Activated naive CD4-positive, alpha-beta T cell treated with anti-CD3 and anti-CD28 coated beads for 36 hours (primary cell): ENCODE data around the gene SERPINI1. TPM values are rescaled to one million over a fixed set of nuclear protein-coding genes. Genes with fewer than 3 reads are reported as not detected.

Source experiments
- CTCF ChIA-PET: fragments of 350-600 bp; sonication (Branson Sonifier 250); formaldehyde crosslinking; loops from one replicate; lab custom pipeline; 2021; ENCODE audit warnings: antibody characterized with exemption; lab: Charles Lee
- DNase-seq: peaks from one replicate; pipeline ENCODE4 v3.0.0-alpha.2; 2020
- H3K27ac Mint-ChIP-seq: one replicate; pipeline ENCODE4 v1.8.0; 2021; ENCODE audit warnings: mild to moderate bottlenecking, mixed read lengths
- H3K27me3 Mint-ChIP-seq: one replicate; pipeline ENCODE4 v1.8.0; 2021; ENCODE audit warnings: low read depth, mixed read lengths
- H3K36me3 Mint-ChIP-seq: one replicate; pipeline ENCODE4 v1.8.0; 2021; ENCODE audit warnings: low read depth, mixed read lengths
- H3K4me1 Mint-ChIP-seq: one replicate; pipeline ENCODE4 v1.8.0; 2021; ENCODE audit warnings: low read depth, mixed read lengths
- H3K4me3 Mint-ChIP-seq: one replicate; pipeline ENCODE4 v1.8.0; 2021; ENCODE audit warnings: mild to moderate bottlenecking, moderate library complexity, mixed read lengths
- H3K9me3 Mint-ChIP-seq: one replicate; pipeline ENCODE4 v1.8.0; 2021; ENCODE audit warnings: mixed read lengths
- intact Hi-C: fragments of 100-400 bp; cut with micrococcal nuclease; formaldehyde crosslinking; loops from one replicate; pipeline ENCODE4 v1.15.1; 2023
- total RNA-seq, 2 experiments: library from RNA; stranded (reverse); gene quantifications; one replicate each; pipeline ENCODE4 v1.2.3, GENCODE V29; 2021

SERPINI1 gene
- total RNA-seq, 2 experiments from 2014 or later = 0.76 to 0.99 TPM

DNA sequence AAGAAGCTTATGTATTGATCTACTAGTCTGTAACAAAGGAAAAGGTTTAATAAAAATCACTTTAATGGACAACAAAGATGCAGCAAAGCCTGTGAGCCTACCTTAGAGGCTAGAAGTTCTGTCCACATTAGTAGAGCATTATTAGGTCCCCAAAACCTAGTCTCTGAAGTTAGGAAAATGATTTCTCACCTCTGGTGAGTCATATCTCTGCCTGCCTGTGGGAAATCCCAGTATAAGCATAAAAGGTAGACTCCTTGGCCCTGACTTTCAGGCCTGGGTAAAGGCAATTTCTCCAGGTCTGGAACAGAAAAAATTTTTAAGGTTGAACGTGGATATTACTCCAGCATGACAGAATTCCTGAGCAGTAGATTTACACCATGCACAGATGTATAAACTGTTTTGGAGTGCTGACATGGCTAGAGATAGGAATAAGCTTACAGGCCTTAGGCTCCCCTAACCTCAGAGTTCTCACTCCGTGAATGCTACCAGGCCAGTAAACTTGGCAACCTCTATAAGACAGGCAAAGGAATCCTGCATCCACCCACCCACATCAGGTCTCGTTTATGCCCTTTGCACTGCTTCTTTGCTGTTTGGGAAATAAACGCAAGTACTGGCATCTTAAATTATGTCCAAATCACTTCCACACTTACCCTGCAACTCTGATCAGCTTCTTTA lies 104.1 kb downstream of the SERPINI1 start:
- Mint-ChIP-seq H3K4me1 (peaks cover 14% of the 10 kb centered on the region), H3K36me3 (no peaks in the 10 kb centered on the region), H3K27ac (no peak overlapping the region), H3K27me3 (peaks cover 4% of the 10 kb centered on the region), H3K9me3 (no peaks in the 10 kb centered on the region), H3K4me3 (no peak overlapping the region)
- intact Hi-C loops = loop anchor here (1.0 to 5.0 kb wide), 3 partner anchors 43 to 328 kb away; no protein-coding TSS in a partner anchor
- no peak for DNase-seq
- CTCF ChIA-PET = no interaction called here

DNA sequence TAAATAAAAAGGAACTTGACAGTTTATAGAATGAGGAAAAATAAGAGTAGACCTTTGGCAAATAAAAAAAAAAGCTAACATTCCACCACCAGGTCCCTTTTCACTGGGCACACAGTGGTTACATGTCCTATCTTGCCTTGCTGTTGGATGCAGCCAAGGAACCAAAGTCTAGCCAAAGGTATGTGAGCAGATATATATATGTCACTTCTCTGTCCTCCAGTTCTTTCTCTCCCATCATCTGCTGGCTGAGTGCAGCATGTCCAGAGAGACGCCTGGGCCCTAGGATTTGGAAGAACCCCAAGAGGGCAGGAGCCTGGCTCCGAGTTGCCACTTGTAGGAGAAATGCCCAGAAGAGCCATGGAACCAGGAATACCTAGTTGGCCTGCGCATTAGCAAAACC lies 104.7 kb downstream of the SERPINI1 start:
- CTCF ChIA-PET = interaction anchor here (1.4 kb wide), 1 partner anchor 201 kb away, joined by 3 read pairs; no protein-coding TSS in a partner anchor
- intact Hi-C loops = no loop called here
- peaks cover 14% of the 10 kb centered on the region for H3K4me1 Mint-ChIP-seq
- no peak for DNase-seq
- no peaks in the 10 kb centered on the region for H3K36me3 Mint-ChIP-seq
- peaks cover 4% of the 10 kb centered on the region for H3K27me3 Mint-ChIP-seq
- no peak overlapping the region for H3K27ac Mint-ChIP-seq
- H3K9me3 Mint-ChIP-seq = no peaks in the 10 kb centered on the region
- H3K4me3 Mint-ChIP-seq = no peak overlapping the region

DNA sequence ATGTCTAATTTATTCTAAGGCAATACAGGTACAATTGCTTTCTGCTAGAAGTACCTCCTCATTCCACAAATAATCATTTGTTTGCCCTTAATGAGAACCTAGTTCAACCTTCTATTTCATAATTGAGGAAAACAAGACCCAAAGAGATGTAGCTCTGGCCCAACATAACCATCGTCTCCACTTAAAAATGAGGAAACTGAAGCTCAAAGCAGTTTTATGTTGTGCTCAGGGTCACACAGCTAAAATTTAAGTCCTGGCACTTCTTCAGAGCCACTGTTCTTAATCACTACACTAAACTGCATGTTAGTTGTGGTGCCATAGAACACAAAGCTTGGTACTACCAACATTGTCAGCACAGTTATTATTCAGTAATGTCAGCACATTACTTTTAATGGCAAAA lies 108.0 kb downstream of the SERPINI1 start:
- H3K36me3 Mint-ChIP-seq = no peaks in the 10 kb centered on the region
- intact Hi-C loops = no loop called here
- no peak overlapping the region for H3K4me3 Mint-ChIP-seq
- CTCF ChIA-PET = interaction anchor here (0.6 kb wide), 1 partner anchor 92 kb away, joined by 3 read pairs; no protein-coding TSS in a partner anchor
- DNase-seq = no peak
- H3K4me1 Mint-ChIP-seq = peaks cover 14% of the 10 kb centered on the region
- H3K27me3 Mint-ChIP-seq = peaks cover under 1% of the 10 kb centered on the region
- H3K27ac Mint-ChIP-seq = no peak overlapping the region
- H3K9me3 Mint-ChIP-seq = no peaks in the 10 kb centered on the region

DNA sequence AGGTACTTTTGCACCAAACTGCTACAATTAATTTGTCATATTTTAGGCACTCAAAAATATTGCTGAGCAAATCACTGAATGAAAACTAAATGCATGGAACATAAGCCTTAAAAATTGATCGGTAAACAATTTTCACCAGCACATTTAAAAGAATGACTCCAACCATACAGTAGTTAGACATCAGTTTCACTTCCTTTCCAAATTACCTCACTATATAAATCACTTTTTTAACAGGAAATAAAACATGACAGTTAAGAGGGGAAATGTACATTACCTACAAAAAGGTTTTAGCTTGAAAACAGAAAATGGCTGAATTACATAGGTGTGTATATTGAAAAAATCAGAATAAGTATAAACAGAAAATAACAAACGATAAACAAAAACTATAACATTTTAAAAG lies 108.4 kb downstream of the SERPINI1 start:
- Mint-ChIP-seq H3K27ac (no peak overlapping the region), H3K9me3 (no peaks in the 10 kb centered on the region), H3K4me1 (peaks cover 14% of the 10 kb centered on the region), H3K27me3 (peaks cover 3% of the 10 kb centered on the region), H3K4me3 (no peak overlapping the region), H3K36me3 (no peaks in the 10 kb centered on the region)
- CTCF ChIA-PET = interaction anchor here (0.6 kb wide), 1 partner anchor 92 kb away, joined by 3 read pairs; no protein-coding TSS in a partner anchor
- DNase-seq = no peak
- intact Hi-C loops = loop anchor here (2.0 kb wide), 1 partner anchor 109 kb away; the partner anchor contains the start of genes PDCD10 and SERPINI1

DNA sequence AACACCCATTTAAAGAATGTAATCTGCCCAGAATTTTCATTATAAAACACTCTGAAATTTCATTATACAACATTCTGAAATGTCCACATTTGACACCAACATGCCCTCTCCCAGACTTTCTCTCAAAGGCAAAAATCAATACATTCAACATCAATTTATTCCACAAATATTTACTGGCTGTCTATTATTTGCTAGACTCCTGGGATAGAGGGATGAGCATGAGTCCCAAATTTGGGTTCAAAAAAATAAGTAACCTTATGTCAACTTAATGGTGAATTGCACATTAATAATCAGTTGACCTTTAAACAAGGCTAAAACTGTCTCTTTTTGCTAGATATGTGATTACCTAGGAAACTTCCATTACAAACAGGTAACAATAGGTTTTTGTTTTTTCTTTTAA lies 109.0 kb downstream of the SERPINI1 start:
- Mint-ChIP-seq H3K4me1 (peaks cover 9% of the 10 kb centered on the region), H3K27me3 (peaks cover 3% of the 10 kb centered on the region), H3K27ac (no peak overlapping the region), H3K9me3 (no peaks in the 10 kb centered on the region), H3K4me3 (no peak overlapping the region), H3K36me3 (no peaks in the 10 kb centered on the region)
- DNase-seq = no peak
- intact Hi-C loops = loop anchor here (2.0 kb wide), 1 partner anchor 110 kb away; the partner anchor contains the start of genes PDCD10 and SERPINI1
- CTCF ChIA-PET = interaction anchor here (0.7 kb wide), 1 partner anchor 11 kb away, joined by 3 read pairs; no protein-coding TSS in a partner anchor

DNA sequence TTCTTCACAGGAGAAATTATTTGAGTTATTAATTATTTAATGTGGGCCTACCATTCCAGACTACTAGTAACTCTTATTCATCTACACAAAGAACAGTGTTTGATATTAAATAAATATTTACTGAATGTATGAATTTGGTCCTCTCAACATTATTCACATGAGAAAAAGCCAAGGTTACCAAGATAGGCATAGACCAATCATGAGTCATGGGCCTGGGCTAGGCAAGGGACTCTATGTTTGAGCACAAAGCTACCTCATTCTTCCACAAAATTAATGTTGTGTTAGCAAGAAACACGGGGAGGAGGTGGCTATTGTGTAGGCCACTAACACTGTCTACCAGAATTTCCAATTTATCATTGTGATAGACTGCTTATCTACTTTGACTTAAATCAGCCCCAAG lies 115.7 kb downstream of the SERPINI1 start:
- Mint-ChIP-seq H3K9me3 (no peaks in the 10 kb centered on the region), H3K36me3 (no peaks in the 10 kb centered on the region), H3K4me3 (no peak overlapping the region), H3K4me1 (no peaks in the 10 kb centered on the region), H3K27ac (no peak overlapping the region), H3K27me3 (peaks cover 3% of the 10 kb centered on the region)
- no peak for DNase-seq
- CTCF ChIA-PET = interaction anchor here (0.5 to 0.8 kb wide), 3 partner anchors 8 to 471 kb away, joined by 3 to 4 read pairs (median 3); partner anchors contain the start of gene ZBBX
- intact Hi-C loops = no loop called here

DNA sequence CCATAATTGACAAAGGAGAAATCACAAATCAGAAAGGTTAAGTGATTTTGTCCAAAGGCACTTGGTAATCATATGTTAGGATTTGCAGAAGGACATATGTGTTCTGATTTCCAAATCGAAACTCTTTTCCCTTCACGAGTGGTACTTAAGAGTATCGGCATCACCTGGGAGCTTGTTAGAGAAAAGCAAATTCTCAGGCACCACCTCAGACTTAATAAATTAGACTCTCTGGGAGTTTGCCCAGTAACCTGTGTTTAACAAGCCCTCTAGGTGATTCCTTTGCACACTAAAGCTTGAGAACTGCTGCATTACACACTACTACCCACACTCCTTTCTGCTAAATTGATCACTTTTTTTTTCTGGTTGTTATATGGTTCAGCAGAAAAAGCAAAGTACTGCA lies 116.2 kb downstream of the SERPINI1 start:
- H3K4me3 Mint-ChIP-seq = no peak overlapping the region
- H3K4me1 Mint-ChIP-seq = no peaks in the 10 kb centered on the region
- no peak for DNase-seq
- CTCF ChIA-PET = no interaction called here
- no peaks in the 10 kb centered on the region for H3K36me3 Mint-ChIP-seq
- H3K27me3 Mint-ChIP-seq = peaks cover 3% of the 10 kb centered on the region
- intact Hi-C loops = no loop called here
- H3K9me3 Mint-ChIP-seq = no peaks in the 10 kb centered on the region
- no peak overlapping the region for H3K27ac Mint-ChIP-seq

DNA sequence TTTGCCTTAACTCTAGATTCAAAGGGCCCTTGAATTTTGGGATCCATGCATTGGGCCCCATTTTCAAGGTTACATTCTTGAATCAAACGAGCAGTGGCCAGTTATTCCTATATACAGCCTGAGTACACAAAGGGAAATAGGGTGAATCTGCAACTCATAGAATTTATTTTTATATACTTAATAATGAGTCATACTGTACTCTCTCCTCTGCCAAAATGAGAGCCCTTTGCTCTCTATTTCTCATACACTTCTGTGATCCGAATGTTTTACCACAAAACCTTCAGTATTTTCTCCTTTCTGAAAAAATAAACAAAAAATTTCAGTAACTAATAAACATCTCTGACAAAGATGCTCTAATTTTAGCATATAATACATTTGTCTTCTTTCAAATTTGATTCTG lies 116.7 kb downstream of the SERPINI1 start:
- Mint-ChIP-seq H3K36me3 (no peaks in the 10 kb centered on the region), H3K27ac (no peak overlapping the region), H3K27me3 (peaks cover 3% of the 10 kb centered on the region), H3K9me3 (no peaks in the 10 kb centered on the region), H3K4me1 (no peaks in the 10 kb centered on the region), H3K4me3 (no peak overlapping the region)
- no peak for DNase-seq
- CTCF ChIA-PET = no interaction called here
- intact Hi-C loops = no loop called here

DNA sequence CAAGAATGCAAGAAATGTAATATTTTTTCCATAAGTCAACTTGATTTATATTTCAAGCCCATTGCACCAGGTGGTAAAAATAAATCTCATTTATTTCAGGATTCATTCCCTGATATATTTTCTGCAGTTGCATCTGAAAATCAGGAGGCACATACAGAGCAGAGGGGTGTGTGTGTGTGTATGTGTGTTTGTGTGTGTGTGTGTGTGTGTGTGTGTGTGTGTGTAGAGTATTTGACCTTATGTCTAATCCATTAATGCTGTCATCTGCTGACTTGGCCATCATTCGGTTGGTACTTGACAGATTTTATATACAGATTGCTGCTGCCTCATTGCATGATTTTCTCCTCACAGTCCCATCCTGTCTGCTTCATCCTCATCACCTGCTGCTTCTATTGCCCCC lies 118.5 kb downstream of the SERPINI1 start:
- Mint-ChIP-seq H3K4me3 (no peak overlapping the region), H3K27me3 (no peaks in the 10 kb centered on the region), H3K4me1 (no peaks in the 10 kb centered on the region), H3K36me3 (no peaks in the 10 kb centered on the region), H3K27ac (no peak overlapping the region), H3K9me3 (no peaks in the 10 kb centered on the region)
- CTCF ChIA-PET = no interaction called here
- intact Hi-C loops = no loop called here
- DNase-seq = no peak

DNA sequence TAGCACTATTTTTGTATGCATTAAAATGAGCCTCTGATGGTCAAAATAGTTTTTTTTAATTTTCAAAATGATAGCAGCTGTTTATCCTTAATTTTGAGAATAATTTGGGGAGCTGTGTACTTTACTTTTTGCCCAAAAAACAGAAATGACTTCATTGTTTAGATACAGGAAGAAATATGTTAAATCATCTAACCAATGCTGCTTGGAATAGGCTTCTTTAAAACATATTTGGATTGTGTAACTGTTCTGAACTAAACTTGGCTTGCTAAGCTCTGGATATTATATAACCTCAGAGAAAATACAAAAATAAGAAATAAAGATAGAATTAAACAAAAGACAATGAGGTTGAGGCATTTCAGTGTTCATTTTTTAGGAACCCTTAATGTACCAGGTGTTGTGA lies 119.3 kb downstream of the SERPINI1 start:
- no peaks in the 10 kb centered on the region for H3K9me3 Mint-ChIP-seq
- intact Hi-C loops = no loop called here
- DNase-seq = no peak
- no peaks in the 10 kb centered on the region for H3K27me3 Mint-ChIP-seq
- no peak overlapping the region for H3K27ac Mint-ChIP-seq
- H3K4me3 Mint-ChIP-seq = no peak overlapping the region
- no peaks in the 10 kb centered on the region for H3K4me1 Mint-ChIP-seq
- CTCF ChIA-PET = interaction anchor here (0.6 kb wide), 1 partner anchor 10 kb away, joined by 3 read pairs; no protein-coding TSS in a partner anchor
- no peaks in the 10 kb centered on the region for H3K36me3 Mint-ChIP-seq

DNA sequence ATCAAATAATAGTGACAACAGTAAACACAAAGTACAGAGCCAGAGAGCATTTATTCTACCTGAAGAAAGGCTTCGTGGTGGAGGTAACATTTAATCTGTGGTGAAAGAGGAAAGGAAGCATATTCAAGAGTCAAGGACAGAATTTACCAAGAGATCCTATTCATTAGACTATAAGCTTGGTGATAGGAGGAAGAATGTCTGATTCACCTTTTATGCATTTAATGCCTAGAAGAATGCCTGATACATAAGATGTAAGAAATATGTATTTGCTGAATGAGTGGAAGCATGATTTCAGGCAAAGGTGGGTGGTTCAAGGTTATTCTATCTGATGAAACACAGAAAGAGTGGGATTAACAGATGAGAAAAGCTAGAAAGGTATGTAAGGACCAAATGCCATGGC lies 119.8 kb downstream of the SERPINI1 start:
- Mint-ChIP-seq H3K27me3 (no peaks in the 10 kb centered on the region), H3K27ac (no peak overlapping the region), H3K4me3 (no peak overlapping the region), H3K4me1 (no peaks in the 10 kb centered on the region), H3K36me3 (no peaks in the 10 kb centered on the region), H3K9me3 (no peaks in the 10 kb centered on the region)
- intact Hi-C loops = no loop called here
- CTCF ChIA-PET = interaction anchor here (0.6 kb wide), 1 partner anchor 10 kb away, joined by 3 read pairs; no protein-coding TSS in a partner anchor
- no peak for DNase-seq

DNA sequence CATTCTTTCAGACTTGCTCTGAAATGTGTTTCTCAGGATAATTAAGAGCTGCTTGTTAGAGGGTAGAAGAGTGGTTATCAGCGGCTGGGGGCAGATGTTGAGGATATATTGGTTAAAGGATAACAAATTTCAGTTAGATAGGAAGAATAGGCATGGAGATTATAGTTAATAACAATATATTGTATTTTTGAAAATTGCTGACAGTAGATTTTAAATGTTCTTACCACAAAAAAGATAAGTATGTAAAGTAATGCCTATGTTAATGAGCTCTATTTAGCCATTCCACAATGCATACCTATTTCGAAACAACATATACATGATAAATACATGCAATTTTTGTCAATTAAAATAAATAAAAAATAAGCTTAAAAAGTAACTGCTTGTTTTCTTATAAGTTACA lies 123.3 kb downstream of the SERPINI1 start:
- no peaks in the 10 kb centered on the region for H3K36me3 Mint-ChIP-seq
- H3K9me3 Mint-ChIP-seq = no peaks in the 10 kb centered on the region
- H3K27ac Mint-ChIP-seq = no peak overlapping the region
- no peaks in the 10 kb centered on the region for H3K27me3 Mint-ChIP-seq
- H3K4me1 Mint-ChIP-seq = no peaks in the 10 kb centered on the region
- intact Hi-C loops = no loop called here
- CTCF ChIA-PET = interaction anchor here (0.6 to 1.1 kb wide), 3 partner anchors 8 to 480 kb away, joined by 3 to 5 read pairs (median 3); no protein-coding TSS in a partner anchor
- DNase-seq = no peak
- H3K4me3 Mint-ChIP-seq = no peak overlapping the region

DNA sequence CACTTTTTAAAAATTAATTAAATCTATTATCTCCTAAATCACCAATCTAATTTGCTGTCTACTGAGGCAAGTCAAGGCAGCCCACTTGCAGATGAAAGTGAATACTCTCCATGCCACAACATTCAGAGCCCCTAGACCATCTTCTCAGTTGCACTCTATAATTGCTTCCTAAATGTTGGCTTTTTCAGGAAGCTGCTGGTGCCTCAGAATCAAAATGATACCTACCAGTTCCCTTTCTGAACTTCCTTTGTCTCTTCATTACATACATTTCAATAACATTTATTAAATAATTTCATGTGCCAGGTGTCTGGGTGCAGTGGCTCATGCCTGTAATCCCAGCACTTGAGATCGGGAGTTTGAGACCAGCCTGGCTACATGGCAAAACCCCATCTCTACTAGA lies 124.1 kb downstream of the SERPINI1 start:
- intact Hi-C loops = no loop called here
- no peak overlapping the region for H3K27ac Mint-ChIP-seq
- DNase-seq = no peak

More for the DNA sequence above, 124.1 kb downstream of the SERPINI1 start:
- no peaks in the 10 kb centered on the region for H3K36me3 Mint-ChIP-seq
- H3K27me3 Mint-ChIP-seq = no peaks in the 10 kb centered on the region
- H3K4me1 Mint-ChIP-seq = no peaks in the 10 kb centered on the region
- CTCF ChIA-PET = interaction anchor here (0.8 to 1.1 kb wide), 2 partner anchors 9 to 10 kb away, joined by 3 to 5 read pairs; no protein-coding TSS in a partner anchor
- no peaks in the 10 kb centered on the region for H3K9me3 Mint-ChIP-seq
- no peak overlapping the region for H3K4me3 Mint-ChIP-seq
